HepG2 (cell line): ENCODE measurements around the gene GPM6B. TPM values are rescaled to one million over a fixed set of nuclear protein-coding genes. Genes with fewer than 3 reads are reported as not detected.

Experiments used
- ATAC-seq: fragments of 200-7000 bp; cut with Tn5 transposase; 3 replicates; pipeline ENCODE4 v1.9.1; 2020; ENCODE audit warnings: mild to moderate bottlenecking, moderate library complexity
- BruUV-seq: library from RNA; stranded (reverse); fragments of 400-500 nt; replicated peaks from 2 replicates; lab custom pipeline; 2021; lab: Mats Ljungman, UMichigan
- CTCF ChIA-PET: fragments of 300-600 bp; formaldehyde crosslinking; extraction: SDS; loops from one replicate; lab custom pipeline; 2021; ENCODE audit warnings: low total read pairs, inconsistent platforms, low intra/inter-chr PET ratio; lab: Yijun Ruan, JAX
- POLR2A ChIA-PET: fragments of 350-600 bp; sonication (Branson Sonifier 250); formaldehyde crosslinking; loops from one replicate; lab custom pipeline; 2020; ENCODE audit warnings: antibody characterized with exemption, inconsistent platforms; lab: Yijun Ruan, JAX
- DNase-seq: peaks from one replicate; pipeline ENCODE4 v3.0.0-alpha.2; 2015; ENCODE audit warnings: low spot score
- FAIRE-seq: peaks from 3 replicates; lab custom pipeline; 2011; peaks lifted over from hg19 to GRCh38; lab: Jason Lieb, UNC
- H2AFZ ChIP-seq: one replicate; pipeline ENCODE4 v1.6.1; 2011; ENCODE audit warnings: low read length, inconsistent platforms
- H3K27ac ChIP-seq: fragments of 300-600 bp; 3 replicates; pipeline ENCODE4 v1.8.0; 2011; ENCODE audit warnings: mixed run types, mild to moderate bottlenecking, mixed read lengths, low read length, inconsistent platforms; ENCODE audit not compliant: insufficient read depth; ENCODE audit errors: extremely low read length
- H3K27me3 ChIP-seq, 2 experiments: fragments of 200-600 bp in 1 of 2; 2 replicates in 1 of 2; 3 replicates in 1 of 2; pipeline versions ENCODE4 v1.6.0 to v1.8.0; 2011; ENCODE audit warnings: low read length in 2 of 2, mild to moderate bottlenecking in 2 of 2, moderate library complexity in 2 of 2, inconsistent platforms in 1 of 2; ENCODE audit not compliant: insufficient read depth in 2 of 2, control insufficient read depth in 1 of 2
- H3K36me3 ChIP-seq, 2 experiments: fragments of 200-600 bp in 1 of 2; replicated peaks in 1 of 2; 2 replicates in 1 of 2; 3 replicates in 1 of 2; pipeline versions ENCODE4 v1.5.1 to v1.8.0; 2011; ENCODE audit warnings: low read length in 2 of 2, inconsistent platforms in 1 of 2; ENCODE audit not compliant: insufficient read depth in 2 of 2, control insufficient read depth in 1 of 2
- H3K4me1 ChIP-seq: 2 replicates; pipeline ENCODE4 v1.5.1; 2012; ENCODE audit warnings: low read length, inconsistent platforms; ENCODE audit not compliant: insufficient read depth
- H3K4me2 ChIP-seq: 2 replicates; pipeline ENCODE4 v1.6.0; 2011; ENCODE audit warnings: low read depth, low read length, inconsistent platforms
- H3K4me3 ChIP-seq, 3 experiments: fragments of 200-600 bp in 1 of 3; sonication (generic), shearing (Covaris generic) in 1 of 3; replicated peaks in 1 of 3; 2 replicates each; pipeline ENCODE4 v1.5.1; 2011 to 2016; ENCODE audit warnings: low read length in 3 of 3, inconsistent platforms in 2 of 3, low read depth in 2 of 3, mild to moderate bottlenecking in 2 of 3, control low read depth in 1 of 3, mixed read lengths in 1 of 3; ENCODE audit not compliant: insufficient read depth in 1 of 3
- H3K79me2 ChIP-seq: one replicate; pipeline ENCODE4 v1.6.1; 2011; ENCODE audit warnings: low read length, inconsistent platforms; ENCODE audit not compliant: insufficient read depth
- H3K9ac ChIP-seq: 2 replicates; pipeline ENCODE4 v1.6.0; 2011; ENCODE audit warnings: mild to moderate bottlenecking, low read depth, low read length, inconsistent platforms; ENCODE audit not compliant: insufficient read depth
- H3K9me3 ChIP-seq: 2 replicates; pipeline ENCODE4 v1.5.1; 2012; ENCODE audit warnings: mild to moderate bottlenecking, low read length
- H4K20me1 ChIP-seq: 2 replicates; pipeline ENCODE4 v1.6.0; 2011; ENCODE audit warnings: inconsistent platforms, mild to moderate bottlenecking, low read length, moderate library complexity; ENCODE audit not compliant: insufficient read depth
- BHLHE40 ChIP-seq: IDR thresholded peaks from 2 replicates; pipeline ENCODE4 v1.6.1; 2011; ENCODE audit warnings: low read length, improper control_type of control experiment
- DBP ChIP-seq: sonication (generic); formaldehyde crosslinking; IDR thresholded peaks from 2 replicates; pipeline ENCODE4 v1.4.0; 2020; ENCODE audit warnings: missing genetic modification reagents; ENCODE audit errors: not compliant biosample characterization
- FOXA3 ChIP-seq: IDR thresholded peaks from 2 replicates; pipeline ENCODE4 v1.6.1; 2016; ENCODE audit warnings: missing genetic modification reagents, missing compliant biosample characterization
- GFI1 ChIP-seq: sonication (generic); formaldehyde crosslinking; IDR thresholded peaks from 2 replicates; pipeline ENCODE4 v1.5.0; 2020; ENCODE audit warnings: missing genetic modification reagents, mild to moderate bottlenecking, borderline replicate concordance
- GPN1 ChIP-seq: sonication (generic); formaldehyde crosslinking; IDR thresholded peaks from 2 replicates; pipeline ENCODE4 v1.5.1; 2020; ENCODE audit warnings: missing genetic modification reagents, borderline replicate concordance
- HMGXB4 ChIP-seq, 2 experiments: sonication (generic) in 1 of 2; formaldehyde crosslinking in 1 of 2; IDR thresholded peaks; 2 replicates each; pipeline versions ENCODE4 v1.4.0 to v1.6.1; 2018 to 2020; ENCODE audit warnings: missing genetic modification reagents in 2 of 2, borderline replicate concordance in 1 of 2, low read depth in 1 of 2, mild to moderate bottlenecking in 1 of 2, missing biosample characterization in 1 of 2
- HNRNPUL1 ChIP-seq: fragments of 200-400 bp; formaldehyde crosslinking; IDR thresholded peaks from 2 replicates; pipeline ENCODE4 v1.6.1; 2017; ENCODE audit warnings: low read depth, mild to moderate bottlenecking, low read length, moderate library complexity
- ISL2 ChIP-seq: sonication (generic); formaldehyde crosslinking; IDR thresholded peaks from 2 replicates; pipeline ENCODE4 v1.5.0; 2020; ENCODE audit warnings: missing genetic modification reagents
- JUNB ChIP-seq: sonication (generic); formaldehyde crosslinking; IDR thresholded peaks from 2 replicates; pipeline ENCODE4 v1.8.0; 2022; ENCODE audit warnings: missing genetic modification reagents, mild to moderate bottlenecking, borderline replicate concordance
- NFIB ChIP-seq: sonication (generic); formaldehyde crosslinking; IDR thresholded peaks from 2 replicates; pipeline ENCODE4 v1.9.0; 2021; ENCODE audit warnings: missing genetic modification reagents, mild to moderate bottlenecking, borderline replicate concordance
- NR2C2 ChIP-seq: sonication (generic); formaldehyde crosslinking; IDR thresholded peaks from 2 replicates; pipeline ENCODE4 v1.4.0; 2020; ENCODE audit warnings: missing genetic modification reagents, mild to moderate bottlenecking, moderate library complexity, borderline replicate concordance
- SALL1 ChIP-seq: sonication (generic); formaldehyde crosslinking; IDR thresholded peaks from 2 replicates; pipeline ENCODE4 v1.8.0; 2022; ENCODE audit warnings: mild to moderate bottlenecking, missing genetic modification reagents
- SP140L ChIP-seq: sonication (generic); formaldehyde crosslinking; IDR thresholded peaks from 2 replicates; pipeline ENCODE4 v1.4.0; 2020; ENCODE audit warnings: missing genetic modification reagents, borderline replicate concordance
- TBP ChIP-seq: sonication (generic); formaldehyde crosslinking; IDR thresholded peaks from 2 replicates; pipeline ENCODE4 v1.5.0; 2020; ENCODE audit warnings: missing genetic modification reagents
- ZMAT5 ChIP-seq: sonication (generic); formaldehyde crosslinking; IDR thresholded peaks from 2 replicates; pipeline ENCODE4 v1.5.0; 2020; ENCODE audit warnings: mild to moderate bottlenecking, low read depth, missing genetic modification reagents, borderline replicate concordance
- ZNF513 ChIP-seq: sonication (generic); formaldehyde crosslinking; conservative IDR thresholded peaks from 2 replicates; pipeline ENCODE4 v1.5.0; 2020; ENCODE audit warnings: missing genetic modification reagents
- ZSCAN25 ChIP-seq: sonication (generic); formaldehyde crosslinking; IDR thresholded peaks from 2 replicates; pipeline ENCODE4 v1.8.0; 2022; ENCODE audit warnings: mild to moderate bottlenecking, missing genetic modification reagents
- ZSCAN30 ChIP-seq: sonication (generic); formaldehyde crosslinking; IDR thresholded peaks from 2 replicates; pipeline ENCODE4 v1.5.0; 2020; ENCODE audit warnings: mild to moderate bottlenecking, missing genetic modification reagents
- WGBS: methylation state at CpG from one replicate; pipeline ENCODE4 v1.1.6; 2017; ENCODE audit warnings: low lambda C conversion rate; 5-methylcytosine and 5-hydroxymethylcytosine counted together
- in situ Hi-C: cut with HindIII; loops from 2 replicates; pipeline ENCODE4 v1.10.0; 2017; ENCODE audit warnings: low pct_unique_long_range_greater_than_20kb; ENCODE audit not compliant: extremely low pct_ligation_motif_present
- intact Hi-C: fragments of 100-400 bp; cut with micrococcal nuclease; formaldehyde crosslinking; loops from one replicate; pipeline ENCODE4 v1.10.0; 2022; ENCODE audit not compliant: unreplicated experiment
- polyA plus RNA-seq, 8 experiments: library from polyadenylated mRNA; depleted of rRNA in 3 of 8; stranded (reverse) in 7 of 8; unstranded in 1 of 8; fragments of >200 nt; fragmentation: Illumina TruSeq in 4 of 8; extraction: Trizol in 4 of 8; gene quantifications; 2 replicates each; pipeline versions ENCODE4 v1.2.1 to v1.2.3, GENCODE V29; 2011 to 2016; ENCODE audit warnings: low read depth in 4 of 8, missing spikeins in 1 of 8, mixed read lengths in 1 of 8; ENCODE audit not compliant: insufficient read depth in 1 of 8
- total RNA-seq, 5 experiments: library from RNA; depleted of rRNA; stranded (reverse); fragments of >200 nt; fragmentation: Illumina TruSeq; extraction: Trizol; gene quantifications; 2 replicates each; pipeline ENCODE4 v1.2.3, GENCODE V29; 2016; ENCODE audit warnings: low read depth in 1 of 5

The GPM6B gene
- total and polyA plus RNA-seq, 2 of the 13 experiments (the other 11 are each of a cell fraction or from before 2014, with no cell fraction given) = not detected

GRCh38 chrX:13780868-13781427 is 35.9 kb downstream of the GPM6B start:
- Histone ChIP-seq H3K27me3 (0 out of 5 replicates have a peak, but pooled peaks cover 0 to 2% of the 10 kb centered on the region in 2 experiments), H3K36me3 (no peaks in the 10 kb centered on the region), H4K20me1 (no peaks in the 10 kb centered on the region), H3K9me3 (no peaks in the 10 kb centered on the region), H3K27ac (no peak overlapping the region), H3K79me2 (no peaks in the 10 kb centered on the region), H3K4me3 (no peak overlapping the region), H3K4me1 (no peaks in the 10 kb centered on the region), H3K4me2 (no peak overlapping the region), H2AFZ (no peak overlapping the region), H3K9ac (no peak overlapping the region)
- intact Hi-C loops = no loop called here
- no peak for ATAC-seq
- in situ Hi-C loops = no loop called here
- POLR2A ChIA-PET = no interaction called here
- no TSS peak for BruUV-seq
- WGBS = 78% methylated on average over 4 of the region's 7 CpGs
- CTCF ChIA-PET = no interaction called here
- no peak for FAIRE-seq
- DNase-seq = no peak
- TF ChIP-seq GPN1 (CRISPR knock-in tag) = no peak
- no peak for TF ChIP-seq JUNB (CRISPR knock-in tag)
- TF ChIP-seq HMGXB4 (CRISPR knock-in tag; IDR thresholded peaks at IDR 0.05; ENCODE audit: borderline replicate concordance in 1 of 2, low read depth in 1 of 2) = no peak
- TF ChIP-seq NFIB (CRISPR knock-in tag) = no peak
- no peak for TF ChIP-seq DBP (CRISPR knock-in tag)
- no peak for TF ChIP-seq ZSCAN30 (CRISPR knock-in tag)
- no peak for TF ChIP-seq SALL1 (CRISPR knock-in tag)
- no peak for TF ChIP-seq ZMAT5 (CRISPR knock-in tag)
- TF ChIP-seq HNRNPUL1 = no peak
- TF ChIP-seq GFI1 (CRISPR knock-in tag) = no peak
- no peak for TF ChIP-seq TBP
- no peak for TF ChIP-seq NR2C2
- no peak for TF ChIP-seq ZNF513
- TF ChIP-seq FOXA3 = no peak
- TF ChIP-seq ISL2 (CRISPR knock-in tag) = no peak
- no peak for TF ChIP-seq ZSCAN25 (CRISPR knock-in tag)
- TF ChIP-seq BHLHE40 = no peak
- no peak for TF ChIP-seq SP140L (CRISPR knock-in tag)
